PC-9 (cell line): Measurements from ENCODE around the gene HBG2. TPM values are rescaled to one million over a fixed set of nuclear protein-coding genes. Genes with fewer than 3 reads are reported as not detected.

Experiments used
- BruUV-seq: library from RNA; stranded (reverse); fragments of 400-500 nt; replicated peaks from 2 replicates; lab custom pipeline; 2021; lab: Mats Ljungman, UMichigan
- CTCF ChIA-PET: fragments of 300-600 bp; sonication (Branson Sonifier 250); formaldehyde crosslinking; loops from one replicate; lab custom pipeline; 2022; ENCODE audit warnings: antibody characterized with exemption; lab: Charles Lee
- POLR2A ChIA-PET: fragments of 300-600 bp; sonication (Branson Sonifier 250); formaldehyde crosslinking; loops from one replicate; lab custom pipeline; 2022; ENCODE audit warnings: antibody characterized with exemption; ENCODE audit not compliant: unreplicated experiment; lab: Charles Lee
- DNase-seq, 2 experiments: peaks; one replicate each; pipeline versions ENCODE4 v3.0.0 to v3.0.0-alpha.2; 2015 to 2022; ENCODE audit warnings: mixed read lengths in 1 of 2
- H2AFZ ChIP-seq: fragments of 200-600 bp; sonication (generic); 2 replicates; pipeline ENCODE4 v1.8.1; 2017; ENCODE audit warnings: antibody characterized with exemption
- H3F3A ChIP-seq: fragments of 200-600 bp; sonication (generic); 2 replicates; pipeline ENCODE4 v1.8.1; 2017; ENCODE audit warnings: antibody characterized with exemption, mild to moderate bottlenecking, low read depth; ENCODE audit not compliant: insufficient read depth
- H3K27ac ChIP-seq: fragments of 200-600 bp; sonication (generic); 2 replicates; pipeline ENCODE4 v1.6.1; 2016; ENCODE audit warnings: mixed run types
- H3K27me3 ChIP-seq: fragments of 200-600 bp; sonication (generic); 2 replicates; pipeline ENCODE4 v1.6.1; 2016; ENCODE audit warnings: low read depth, mixed run types; ENCODE audit not compliant: insufficient read depth
- H3K36me3 ChIP-seq: fragments of 200-600 bp; sonication (generic); 2 replicates; pipeline ENCODE4 v1.6.1; 2016; ENCODE audit warnings: low read depth, mixed run types
- H3K4me1 ChIP-seq: fragments of 200-600 bp; sonication (generic); replicated peaks from 2 replicates; pipeline ENCODE4 v1.6.1; 2016; ENCODE audit warnings: mixed run types; ENCODE audit not compliant: insufficient read depth
- H3K4me2 ChIP-seq: fragments of 200-600 bp; sonication (generic); 2 replicates; pipeline ENCODE4 v1.6.1; 2017; ENCODE audit warnings: mixed run types
- H3K4me3 ChIP-seq: fragments of 200-600 bp; sonication (generic); 2 replicates; pipeline ENCODE4 v1.6.1; 2016; ENCODE audit warnings: mixed run types
- H3K79me2 ChIP-seq: fragments of 200-600 bp; sonication (generic); 2 replicates; pipeline ENCODE4 v1.6.1; 2017; ENCODE audit warnings: low read depth, mixed run types
- H3K9me2 ChIP-seq: fragments of 200-600 bp; sonication (generic); 2 replicates; pipeline ENCODE4 v1.8.1; 2017; ENCODE audit warnings: mild to moderate bottlenecking; ENCODE audit not compliant: insufficient read depth
- H3K9me3 ChIP-seq: fragments of 200-600 bp; sonication (generic); 2 replicates; pipeline ENCODE4 v1.8.1; 2016; ENCODE audit warnings: low read depth; ENCODE audit not compliant: insufficient read depth
- H4K20me1 ChIP-seq: fragments of 200-600 bp; sonication (generic); 2 replicates; pipeline ENCODE4 v1.8.1; 2017; ENCODE audit not compliant: insufficient read depth
- EZH2 ChIP-seq: fragments of 200-600 bp; sonication (generic); IDR thresholded peaks from 2 replicates; pipeline ENCODE4 v1.8.0; 2017; ENCODE audit warnings: antibody characterized with exemption, low read depth
- intact Hi-C: fragments of 100-400 bp; cut with micrococcal nuclease; formaldehyde crosslinking; loops from one replicate; pipeline ENCODE4 v1.10.0; 2022; ENCODE audit not compliant: unreplicated experiment
- total RNA-seq: library from RNA; stranded (reverse); gene quantifications from 2 replicates; pipeline ENCODE4 v1.2.3, GENCODE V29; 2021
- TF ChIP-seq, protein P1 (sequence below): fragments of 200-600 bp; sonication (generic); conservative IDR thresholded peaks from 2 replicates; pipeline ENCODE4 v1.6.1; 2017; ENCODE audit warnings: mixed run types, antibody characterized with exemption, mild to moderate bottlenecking, moderate library complexity

HBG2 gene
- total RNA-seq, 1 experiment from 2014 or later: not detected

DNA sequence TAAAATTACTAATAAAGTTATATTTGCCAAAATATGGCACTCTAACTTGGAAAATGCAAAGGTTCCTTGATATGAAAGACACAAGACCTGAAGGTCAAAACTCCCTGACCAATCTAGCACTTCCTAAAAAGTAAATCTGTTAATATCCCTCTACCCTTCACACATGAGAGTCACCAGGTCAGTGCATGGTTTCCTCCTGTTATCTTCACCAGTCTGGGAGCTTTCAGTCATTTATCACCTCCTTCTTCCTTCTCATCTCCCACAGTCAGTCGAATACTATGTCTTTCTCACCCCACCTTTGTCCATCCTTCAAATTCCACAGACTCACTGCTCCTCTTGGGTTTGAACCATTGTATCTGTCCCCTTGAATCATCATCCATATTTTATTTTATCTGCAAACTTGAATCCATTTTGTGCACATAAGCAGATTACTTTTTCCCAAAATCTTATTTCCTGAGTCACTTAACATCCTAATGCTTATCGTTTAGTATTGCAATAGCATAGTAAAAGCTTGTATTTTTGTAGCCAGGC, 12.5 kb upstream of the HBG2 start:
- no peaks in the 10 kb centered on the region for H3K79me2 ChIP-seq
- POLR2A ChIA-PET: no interaction called here

DNA sequence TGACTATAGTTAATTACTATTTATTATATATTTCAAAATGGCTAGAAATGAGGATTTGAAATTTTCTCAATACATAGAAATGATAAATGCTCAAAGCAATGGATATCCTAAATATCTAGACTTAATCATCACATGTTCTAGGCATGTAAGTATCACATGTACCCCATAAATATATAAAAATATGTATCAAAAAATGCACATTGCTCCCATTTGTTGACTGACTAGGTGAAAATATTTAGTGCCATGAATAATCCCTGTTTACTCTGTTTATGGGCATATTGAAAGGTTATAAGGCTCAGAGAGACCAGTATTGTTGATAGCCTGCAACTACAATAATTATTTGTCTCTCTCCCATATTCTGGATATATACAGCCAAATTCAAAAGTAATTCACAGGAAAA, 12.0 kb upstream of the HBG2 start:
- DNase-seq: no peak
- Histone ChIP-seq H2AFZ (no peak overlapping the region), H3F3A (no peaks in the 10 kb centered on the region), H3K27ac (no peak overlapping the region), H3K36me3 (no peaks in the 10 kb centered on the region), H3K79me2 (no peaks in the 10 kb centered on the region), H3K4me2 (no peak overlapping the region), H3K4me1 (no peaks in the 10 kb centered on the region), H3K9me2 (no peaks in the 10 kb centered on the region), H3K4me3 (no peak overlapping the region), H4K20me1 (no peaks in the 10 kb centered on the region), H3K9me3 (no peaks in the 10 kb centered on the region), H3K27me3 (no peaks in the 10 kb centered on the region)
- TF ChIP-seq, protein P1, sequence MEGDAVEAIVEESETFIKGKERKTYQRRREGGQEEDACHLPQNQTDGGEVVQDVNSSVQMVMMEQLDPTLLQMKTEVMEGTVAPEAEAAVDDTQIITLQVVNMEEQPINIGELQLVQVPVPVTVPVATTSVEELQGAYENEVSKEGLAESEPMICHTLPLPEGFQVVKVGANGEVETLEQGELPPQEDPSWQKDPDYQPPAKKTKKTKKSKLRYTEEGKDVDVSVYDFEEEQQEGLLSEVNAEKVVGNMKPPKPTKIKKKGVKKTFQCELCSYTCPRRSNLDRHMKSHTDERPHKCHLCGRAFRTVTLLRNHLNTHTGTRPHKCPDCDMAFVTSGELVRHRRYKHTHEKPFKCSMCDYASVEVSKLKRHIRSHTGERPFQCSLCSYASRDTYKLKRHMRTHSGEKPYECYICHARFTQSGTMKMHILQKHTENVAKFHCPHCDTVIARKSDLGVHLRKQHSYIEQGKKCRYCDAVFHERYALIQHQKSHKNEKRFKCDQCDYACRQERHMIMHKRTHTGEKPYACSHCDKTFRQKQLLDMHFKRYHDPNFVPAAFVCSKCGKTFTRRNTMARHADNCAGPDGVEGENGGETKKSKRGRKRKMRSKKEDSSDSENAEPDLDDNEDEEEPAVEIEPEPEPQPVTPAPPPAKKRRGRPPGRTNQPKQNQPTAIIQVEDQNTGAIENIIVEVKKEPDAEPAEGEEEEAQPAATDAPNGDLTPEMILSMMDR: no peak
- TF ChIP-seq EZH2: no peak
- no TSS peak for BruUV-seq
- ChIA-PET POLR2A (no interaction called here), CTCF (no interaction called here)
- intact Hi-C loops: no loop called here

More for the DNA sequence above, 12.5 kb upstream of the HBG2 start:
- CTCF ChIA-PET: no interaction called here
- BruUV-seq: no TSS peak
- Histone ChIP-seq H2AFZ (no peak overlapping the region), H3K9me2 (no peaks in the 10 kb centered on the region), H3K4me2 (no peak overlapping the region), H3K27ac (no peak overlapping the region), H3K4me3 (no peak overlapping the region), H3K9me3 (no peaks in the 10 kb centered on the region), H3K27me3 (no peaks in the 10 kb centered on the region), H4K20me1 (no peaks in the 10 kb centered on the region), H3K36me3 (no peaks in the 10 kb centered on the region), H3F3A (no peaks in the 10 kb centered on the region), H3K4me1 (no peaks in the 10 kb centered on the region)
- TF ChIP-seq EZH2: no peak
- TF ChIP-seq, protein P1: no peak
- no peak for DNase-seq
- intact Hi-C loops: no loop called here

DNA sequence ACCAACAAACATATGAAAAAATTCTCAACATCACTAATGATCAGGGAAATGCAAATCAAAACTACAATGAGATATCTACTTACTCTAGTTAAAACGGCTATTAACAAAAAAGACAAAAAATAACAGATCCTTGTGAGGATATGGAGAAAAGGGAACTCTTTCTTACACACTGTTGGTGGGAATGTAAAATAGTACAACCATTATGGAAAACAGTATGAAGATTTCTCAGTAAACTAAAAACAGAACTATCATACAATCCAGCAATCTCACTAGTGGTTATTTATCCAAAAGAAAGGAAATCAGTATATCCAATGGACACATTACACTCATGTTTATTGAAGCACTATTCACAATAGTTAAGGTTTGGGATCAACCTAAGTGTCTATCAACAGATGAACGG, 11.3 kb upstream of the HBG2 start:
- no peaks in the 10 kb centered on the region for H3K9me2 ChIP-seq
- H3K4me1 ChIP-seq: no peaks in the 10 kb centered on the region
- no peak overlapping the region for H2AFZ ChIP-seq
- no peak overlapping the region for H3K4me2 ChIP-seq
- H3K4me3 ChIP-seq: no peak overlapping the region
- H4K20me1 ChIP-seq: no peaks in the 10 kb centered on the region
- H3K27me3 ChIP-seq: no peaks in the 10 kb centered on the region
- H3F3A ChIP-seq: no peaks in the 10 kb centered on the region
- H3K36me3 ChIP-seq: no peaks in the 10 kb centered on the region
- BruUV-seq: no TSS peak
- intact Hi-C loops: no loop called here
- no peak for TF ChIP-seq EZH2
- TF ChIP-seq, protein P1: no peak
- H3K79me2 ChIP-seq: no peaks in the 10 kb centered on the region
- ChIA-PET CTCF (no interaction called here), POLR2A (no interaction called here)
- no peak overlapping the region for H3K27ac ChIP-seq
- no peak for DNase-seq
- H3K9me3 ChIP-seq: no peaks in the 10 kb centered on the region
